DMS 273 (cell line): ENCODE data around the gene NR1D2.
A peak's percentile ranks its signal among the peaks of the same experiment; 100 is the strongest.

Experiments used
- DNase-seq: peaks from one replicate; lab custom pipeline; 2025; ENCODE audit not compliant: unreplicated experiment; lab: John Stamatoyannopoulos, UW

NR1D2 gene

GRCh38 chr3:23961913-23962312 lies 16.8 kb downstream of the NR1D2 start:
- no peak for DNase-seq

- no peak for DNase-seq
These were observed 19.6 kb downstream of the NR1D2 start for GRCh38 chr3:23964537-23965235.

GRCh38 chr3:23966328-23966727 lies 21.2 kb downstream of the NR1D2 start:
- DNase-seq: no peak

- no peak for DNase-seq
These were observed 23.5 kb downstream of the NR1D2 start for GRCh38 chr3:23968463-23969184.

GRCh38 chr3:23969393-23969792 lies 24.3 kb downstream of the NR1D2 start:
- no peak for DNase-seq

GRCh38 chr3:23971684-23972083 lies 26.6 kb downstream of the NR1D2 start:
- DNase-seq: no peak

GRCh38 chr3:23976555-23976954 lies 31.5 kb downstream of the NR1D2 start:
- no peak for DNase-seq

- DNase-seq: no peak
These were observed 34.5 kb downstream of the NR1D2 start for GRCh38 chr3:23979569-23979968.

GRCh38 chr3:23981136-23981535 lies 36.0 kb downstream of the NR1D2 start:
- no peak for DNase-seq

- DNase-seq: peak; percentile 57
These were observed 36.9 kb downstream of the NR1D2 start for GRCh38 chr3:23981955-23982354.

GRCh38 chr3:23984934-23985333 lies 39.8 kb downstream of the NR1D2 start:
- no peak for DNase-seq

GRCh38 chr3:23985747-23986544 lies 40.9 kb downstream of the NR1D2 start:
- no peak for DNase-seq

GRCh38 chr3:23987356-23987755 lies 42.3 kb downstream of the NR1D2 start:
- no peak for DNase-seq

GRCh38 chr3:23991306-23991682 lies 46.2 kb downstream of the NR1D2 start:
- DNase-seq: no peak

- peak; percentile 79 for DNase-seq
These were observed 46.9 kb downstream of the NR1D2 start for GRCh38 chr3:23991683-23992628.

- no peak for DNase-seq
These were observed 48.6 kb downstream of the NR1D2 start for GRCh38 chr3:23993556-23994243.

- DNase-seq: no peak
These were observed 49.1 kb downstream of the NR1D2 start for GRCh38 chr3:23994244-23994569.

- no peak for DNase-seq
These were observed 50.1 kb downstream of the NR1D2 start for GRCh38 chr3:23995219-23995618.

- DNase-seq: no peak
These were observed 51.0 kb downstream of the NR1D2 start for GRCh38 chr3:23996095-23996524.

- DNase-seq: peak; percentile 64
These were observed 54.0 kb downstream of the NR1D2 start for GRCh38 chr3:23999012-23999641.
